Loucy (cell line): ENCODE data around the gene CCDC8.

Source experiments
- H2AFZ ChIP-seq: fragments of 200-600 bp; sonication (generic); 2 replicates; pipeline ENCODE4 v1.6.0; 2016; ENCODE audit warnings: antibody characterized with exemption, mild to moderate bottlenecking, low read length, moderate library complexity
- H3F3A ChIP-seq: fragments of 200-600 bp; 2 replicates; pipeline ENCODE4 v1.6.0; 2016; ENCODE audit warnings: antibody characterized with exemption, low read depth, mild to moderate bottlenecking
- H3K27me3 ChIP-seq: fragments of 200-600 bp; sonication (generic); 2 replicates; pipeline ENCODE4 v1.6.1; 2014; ENCODE audit warnings: low read length, mild to moderate bottlenecking; ENCODE audit not compliant: insufficient read depth, poor library complexity, severe bottlenecking
- H3K36me3 ChIP-seq: fragments of 200-600 bp; sonication (generic); 2 replicates; pipeline ENCODE4 v1.6.1; 2016; ENCODE audit warnings: low read length; ENCODE audit not compliant: insufficient read depth
- H3K4me1 ChIP-seq: fragments of 200-600 bp; sonication (generic); 2 replicates; pipeline ENCODE4 v1.5.1; 2014; ENCODE audit warnings: low read length, mild to moderate bottlenecking; ENCODE audit not compliant: insufficient read depth, poor library complexity, severe bottlenecking
- H3K4me2 ChIP-seq: fragments of 200-600 bp; sonication (generic); 2 replicates; pipeline ENCODE4 v1.6.0; 2014; ENCODE audit warnings: antibody characterized with exemption, low read length, low read depth, mild to moderate bottlenecking; ENCODE audit not compliant: poor library complexity, severe bottlenecking
- H3K4me3 ChIP-seq: fragments of 200-600 bp; sonication (generic); 2 replicates; pipeline ENCODE4 v1.5.1; 2014; ENCODE audit warnings: low read length, mild to moderate bottlenecking, mixed read lengths; ENCODE audit not compliant: poor library complexity, severe bottlenecking
- H3K79me2 ChIP-seq: fragments of 200-600 bp; sonication (generic); 2 replicates; pipeline ENCODE4 v1.6.1; 2014; ENCODE audit warnings: low read length; ENCODE audit not compliant: insufficient read depth
- H3K9ac ChIP-seq: fragments of 200-600 bp; sonication (generic); 2 replicates; pipeline ENCODE4 v1.6.0; 2014; ENCODE audit warnings: mild to moderate bottlenecking, low read depth, low read length, moderate library complexity; ENCODE audit not compliant: poor library complexity, severe bottlenecking
- H3K9me2 ChIP-seq: fragments of 200-600 bp; sonication (generic); replicated peaks from 2 replicates; pipeline ENCODE4 v1.6.1; 2016; ENCODE audit warnings: low read depth, low read length, mixed read lengths
- H3K9me3 ChIP-seq: fragments of 200-600 bp; sonication (generic); 2 replicates; pipeline ENCODE4 v1.6.1; 2014; ENCODE audit warnings: mild to moderate bottlenecking, antibody characterized with exemption, low read length, low read depth; ENCODE audit not compliant: insufficient read depth
- H4K20me1 ChIP-seq: fragments of 200-600 bp; sonication (generic); 2 replicates; pipeline ENCODE4 v1.6.0; 2014; ENCODE audit warnings: antibody characterized with exemption, low read length, mild to moderate bottlenecking; ENCODE audit not compliant: insufficient read depth, poor library complexity, severe bottlenecking
- EZH2phosphoT487 ChIP-seq: fragments of 200-600 bp; IDR thresholded peaks from 2 replicates; pipeline ENCODE4 v1.6.1; 2018; ENCODE audit warnings: antibody characterized with exemption, mild to moderate bottlenecking, moderate library complexity, borderline replicate concordance
- TF ChIP-seq, protein P1 (sequence below): fragments of 200-600 bp; sonication (generic); conservative IDR thresholded peaks from 2 replicates; pipeline ENCODE4 v1.5.1; 2014; ENCODE audit warnings: mild to moderate bottlenecking, antibody characterized with exemption, low read length

CCDC8 gene

DNA sequence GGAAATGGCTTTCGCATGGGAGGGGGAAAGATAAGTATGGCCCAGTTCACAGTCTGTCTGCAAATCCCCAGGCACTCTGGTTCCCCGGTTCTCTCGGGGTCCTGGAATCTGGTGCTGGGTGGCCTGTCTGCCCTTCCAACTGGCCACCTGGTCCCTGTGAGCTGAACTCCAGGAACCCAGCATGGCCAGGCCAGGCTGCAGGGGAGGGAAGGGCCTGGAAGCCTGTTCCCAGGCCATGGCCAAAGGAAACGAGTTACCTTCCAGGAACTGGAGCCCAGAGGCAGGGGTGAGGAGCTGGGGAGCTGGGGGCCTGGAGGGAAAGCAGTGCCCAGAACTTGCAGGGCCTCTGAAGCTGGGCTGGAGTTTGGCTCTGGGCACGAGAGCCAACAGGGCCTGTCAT is 34.5 kb upstream of the CCDC8 start:
- no peaks in the 10 kb centered on the region for H3F3A ChIP-seq
- no peaks in the 10 kb centered on the region for H3K9me2 ChIP-seq
- no peaks in the 10 kb centered on the region for H3K36me3 ChIP-seq
- no peak overlapping the region for H3K4me2 ChIP-seq
- no peaks in the 10 kb centered on the region for H3K79me2 ChIP-seq
- H3K4me1 ChIP-seq: no peaks in the 10 kb centered on the region
- no peaks in the 10 kb centered on the region for H3K27me3 ChIP-seq
- TF ChIP-seq EZH2phosphoT487: no peak
- TF ChIP-seq, protein P1, sequence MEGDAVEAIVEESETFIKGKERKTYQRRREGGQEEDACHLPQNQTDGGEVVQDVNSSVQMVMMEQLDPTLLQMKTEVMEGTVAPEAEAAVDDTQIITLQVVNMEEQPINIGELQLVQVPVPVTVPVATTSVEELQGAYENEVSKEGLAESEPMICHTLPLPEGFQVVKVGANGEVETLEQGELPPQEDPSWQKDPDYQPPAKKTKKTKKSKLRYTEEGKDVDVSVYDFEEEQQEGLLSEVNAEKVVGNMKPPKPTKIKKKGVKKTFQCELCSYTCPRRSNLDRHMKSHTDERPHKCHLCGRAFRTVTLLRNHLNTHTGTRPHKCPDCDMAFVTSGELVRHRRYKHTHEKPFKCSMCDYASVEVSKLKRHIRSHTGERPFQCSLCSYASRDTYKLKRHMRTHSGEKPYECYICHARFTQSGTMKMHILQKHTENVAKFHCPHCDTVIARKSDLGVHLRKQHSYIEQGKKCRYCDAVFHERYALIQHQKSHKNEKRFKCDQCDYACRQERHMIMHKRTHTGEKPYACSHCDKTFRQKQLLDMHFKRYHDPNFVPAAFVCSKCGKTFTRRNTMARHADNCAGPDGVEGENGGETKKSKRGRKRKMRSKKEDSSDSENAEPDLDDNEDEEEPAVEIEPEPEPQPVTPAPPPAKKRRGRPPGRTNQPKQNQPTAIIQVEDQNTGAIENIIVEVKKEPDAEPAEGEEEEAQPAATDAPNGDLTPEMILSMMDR: no peak
- H3K4me3 ChIP-seq: no peak overlapping the region
- no peaks in the 10 kb centered on the region for H4K20me1 ChIP-seq
- no peak overlapping the region for H2AFZ ChIP-seq
- H3K9ac ChIP-seq: no peak overlapping the region
- H3K9me3 ChIP-seq: no peaks in the 10 kb centered on the region

DNA sequence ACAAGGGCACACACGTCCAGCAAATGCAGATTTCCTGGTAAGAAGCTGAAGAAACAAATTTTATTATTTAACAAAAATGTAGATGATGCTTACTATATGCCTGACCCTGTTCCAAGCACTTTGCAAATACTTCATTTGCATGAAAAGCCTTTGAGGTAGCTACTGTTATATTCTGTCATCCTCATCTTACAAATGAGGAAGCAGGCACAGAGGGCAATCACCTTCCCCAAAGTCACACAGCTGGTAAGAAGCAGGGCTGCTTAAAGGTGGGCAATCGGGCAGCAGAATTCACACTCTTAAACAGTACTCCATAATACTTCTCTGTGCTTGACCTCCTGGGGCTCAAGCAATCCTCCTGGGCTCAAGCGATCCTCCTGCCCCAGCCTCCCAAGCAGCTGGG is 33.6 kb upstream of the CCDC8 start:
- Histone ChIP-seq H3K27me3 (no peaks in the 10 kb centered on the region), H3K9me2 (no peaks in the 10 kb centered on the region), H3F3A (no peaks in the 10 kb centered on the region), H2AFZ (no peak overlapping the region), H3K36me3 (no peaks in the 10 kb centered on the region), H3K79me2 (no peaks in the 10 kb centered on the region), H3K4me3 (no peak overlapping the region), H3K4me1 (no peaks in the 10 kb centered on the region), H3K9ac (no peak overlapping the region), H4K20me1 (no peaks in the 10 kb centered on the region), H3K9me3 (no peaks in the 10 kb centered on the region), H3K4me2 (no peak overlapping the region)
- TF ChIP-seq, protein P1: no peak
- TF ChIP-seq EZH2phosphoT487: no peak

DNA sequence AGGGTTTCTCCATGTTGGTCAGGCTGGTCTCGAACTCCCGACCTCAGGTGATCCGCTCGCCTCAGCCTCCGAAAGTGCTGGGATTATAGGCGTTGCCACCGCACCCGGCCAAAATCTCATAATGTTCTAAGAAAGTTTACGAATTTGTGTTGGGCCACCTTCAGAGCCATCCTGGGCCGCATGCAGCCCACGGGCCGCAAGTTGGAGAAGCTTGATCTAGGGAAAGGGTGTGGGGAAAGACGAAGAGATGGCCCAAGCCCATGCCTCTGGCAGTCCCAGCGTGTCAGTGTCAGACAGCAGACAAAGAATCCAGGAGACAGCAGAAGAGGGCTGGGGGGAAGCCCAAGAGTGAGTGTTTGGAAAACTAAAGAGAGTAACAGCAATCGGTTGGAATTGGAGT is 32.7 kb upstream of the CCDC8 start:
- Histone ChIP-seq H3K4me2 (no peak overlapping the region), H3K4me1 (no peaks in the 10 kb centered on the region), H3K9me2 (no peaks in the 10 kb centered on the region), H3K9ac (no peak overlapping the region), H3K36me3 (no peaks in the 10 kb centered on the region), H3F3A (no peaks in the 10 kb centered on the region), H3K9me3 (no peaks in the 10 kb centered on the region), H2AFZ (no peak overlapping the region), H3K79me2 (no peaks in the 10 kb centered on the region), H4K20me1 (no peaks in the 10 kb centered on the region), H3K4me3 (no peak overlapping the region), H3K27me3 (no peaks in the 10 kb centered on the region)
- no peak for TF ChIP-seq EZH2phosphoT487
- TF ChIP-seq, protein P1: no peak
